ENCODE measurements around the gene MAML3.

The MAML3 gene

GRCh38 chr4:139686988-139687387, 467.0 kb downstream of the MAML3 start:
- H3K27ac ChIP-seq = peak overlapping the region; percentile 11 to 26
- intact Hi-C loops (cut with DNase I; ENCODE audit: low total_unique reads) = loop anchor here (2.0 kb wide), 1 partner anchor 24 kb away; no protein-coding TSS in a partner anchor

GRCh38 chr4:139686130-139686529, 467.9 kb downstream of the MAML3 start:
- Histone ChIP-seq H3K4me1 (peaks cover 0 to 39% (median 19%) of the 10 kb centered on the region in 4 donors), H3K36me3 (peaks cover 0 to 11% (median 0%) of the 10 kb centered on the region in 3 donors), H3K27me3 (no peaks in the 10 kb centered on the region), H3K27ac (peak overlapping the region; percentile 11 to 26), H3K4me3 (no peak overlapping the region), H3K9me3 (no peaks in the 10 kb centered on the region)
- intact Hi-C loops (cut with DNase I; ENCODE audit: low total_unique reads) = loop anchor here (2.0 kb wide), 1 partner anchor 25 kb away; no protein-coding TSS in a partner anchor
- no peak for DNase-seq
- TF ChIP-seq CTCF (IDR thresholded peaks at IDR 0.05) = no peak

More at GRCh38 chr4:139686988-139687387, 467.0 kb downstream of the MAML3 start:
- no peak overlapping the region for H3K4me3 ChIP-seq
- TF ChIP-seq CTCF (IDR thresholded peaks at IDR 0.05) = no peak
- no peaks in the 10 kb centered on the region for H3K27me3 ChIP-seq
- no peaks in the 10 kb centered on the region for H3K9me3 ChIP-seq
- peaks cover 0 to 39% (median 19%) of the 10 kb centered on the region in 4 donors for H3K4me1 ChIP-seq
- no peak for DNase-seq
- H3K36me3 ChIP-seq = peaks cover 0 to 11% (median 0%) of the 10 kb centered on the region in 3 donors

GRCh38 chr4:139685180-139685579, 468.8 kb downstream of the MAML3 start:
- Histone ChIP-seq H3K9me3 (no peaks in the 10 kb centered on the region), H3K36me3 (peaks cover 0 to 20% (median 0%) of the 10 kb centered on the region in 3 donors), H3K4me1 (peaks cover 0 to 39% (median 19%) of the 10 kb centered on the region in 4 donors), H3K27me3 (no peaks in the 10 kb centered on the region), H3K4me3 (no peak overlapping the region), H3K27ac (no peak overlapping the region)
- intact Hi-C loops (cut with DNase I; ENCODE audit: low total_unique reads) = no loop called here
- no peak for TF ChIP-seq CTCF (IDR thresholded peaks at IDR 0.05)
- no peak for DNase-seq

GRCh38 chr4:139684351-139684750, 469.6 kb downstream of the MAML3 start:
- intact Hi-C loops (cut with DNase I; ENCODE audit: low total_unique reads) = no loop called here
- DNase-seq = no peak
- H3K36me3 ChIP-seq = peaks cover 7 to 28% (median 8%) of the 10 kb centered on the region in 3 donors
- no peak overlapping the region for H3K27ac ChIP-seq
- peaks cover 0 to 39% (median 19%) of the 10 kb centered on the region in 4 donors for H3K4me1 ChIP-seq
- H3K4me3 ChIP-seq = no peak overlapping the region
- no peaks in the 10 kb centered on the region for H3K27me3 ChIP-seq
- no peaks in the 10 kb centered on the region for H3K9me3 ChIP-seq
- TF ChIP-seq CTCF (IDR thresholded peaks at IDR 0.05) = no peak

- TF ChIP-seq CTCF (IDR thresholded peaks at IDR 0.05) = no peak
- peaks cover 0 to 37% (median 19%) of the 10 kb centered on the region in 4 donors for H3K4me1 ChIP-seq
Observed at GRCh38 chr4:139682741-139683151, 471.2 kb downstream of the MAML3 start.

More at GRCh38 chr4:139682741-139683151, 471.2 kb downstream of the MAML3 start:
- H3K36me3 ChIP-seq = peaks cover 18 to 38% (median 20%) of the 10 kb centered on the region in 3 donors
- no peaks in the 10 kb centered on the region for H3K27me3 ChIP-seq
- H3K4me3 ChIP-seq = no peak overlapping the region
- H3K9me3 ChIP-seq = no peaks in the 10 kb centered on the region
- H3K27ac ChIP-seq = no peak overlapping the region
- intact Hi-C loops (cut with DNase I; ENCODE audit: low total_unique reads) = no loop called here
- DNase-seq = no peak

All from tibial artery (tissue), 4 donors.